Measurements from ENCODE around the gene PEX12. TPM values are rescaled to one million over a fixed set of nuclear protein-coding genes. Genes with fewer than 3 reads are reported as not detected.

The PEX12 gene
- polyA plus RNA-seq, 2 of the 4 experiments (the other 2 are of a cell fraction) = 4.7 to 11.2 TPM

- peak; percentile 98 for FAIRE-seq
These were observed 10.0 kb upstream of the PEX12 start for GRCh38 chr17:35588196-35588920.

GRCh38 chr17:35587074-35587961 is 8.9 kb upstream of the PEX12 start, which contains the start of gene AP2B1:
Gene AP2B1, plus strand, starts transcription at chr17:35587322. Its CDS starts 6,709 bp downstream, at chr17:35594031.
- peak; percentile 88 to 91 for ATAC-seq
- ChIA-PET CTCF (interaction anchor here (1.1 to 1.9 kb wide), 4 partner anchors 12 to 177 kb away, joined by 3 to 11 read pairs (median 6); no protein-coding TSS in a partner anchor), POLR2A (interaction anchor here (0.6 to 1.8 kb wide), 5 partner anchors 9 to 1249 kb away, joined by 3 to 43 read pairs (median 7); partner anchors contain the start of gene PEX12)
- TF ChIP-seq ZNF302 (CRISPR knock-in tag; IDR thresholded peaks at IDR 0.05) (no peak), CBX2 (IDR thresholded peaks at IDR 0.05; ENCODE audit: borderline replicate concordance, low read depth) (no peak), HMGXB4 (CRISPR knock-in tag; IDR thresholded peaks at IDR 0.05; ENCODE audit: borderline replicate concordance) (no peak), PBX3 (IDR thresholded peaks at IDR 0.05) (0 out of 2 replicates have a peak, but pooled peaks have one; percentile 13), NFE2L2 (conservative IDR thresholded peaks at IDR 0.05; ENCODE audit: low read length) (no peak), JUNB (IDR thresholded peaks at IDR 0.05) (no peak), FOSB (CRISPR knock-in tag; IDR thresholded peaks at IDR 0.05) (0 out of 2 replicates have a peak, but pooled peaks have one; percentile 39), EP300 (IDR thresholded peaks at IDR 0.05) (no peak), HOXB13 (CRISPR knock-in tag; IDR thresholded peaks at IDR 0.05; ENCODE audit: low read depth) (no peak), ATOH8 (CRISPR knock-in tag; IDR thresholded peaks at IDR 0.05; ENCODE audit: low read depth) (no peak), PHF8 (IDR thresholded peaks at IDR 0.05; ENCODE audit: borderline replicate concordance, low read depth) (peak; percentile 77), MAZ (IDR thresholded peaks at IDR 0.05; ENCODE audit: borderline replicate concordance, low read depth, low read length) (peak; percentile 52; the same call in 1 of the 2 replicates)

More at GRCh38 chr17:35588196-35588920, 10.0 kb upstream of the PEX12 start:
- peak overlapping the region; percentile 73 for H3K4me3 ChIP-seq
- POLR2A ChIA-PET = interaction anchor here (0.6 to 1.8 kb wide), 6 partner anchors 10 to 1250 kb away, joined by 3 to 24 read pairs (median 3); partner anchors contain the start of genes PEX12 and TAF15
- peak overlapping the region; percentile 91 to 94 for H3K27ac ChIP-seq
- peak overlapping the region; percentile 80 for H3K4me2 ChIP-seq
- TF ChIP-seq MAFK (IDR thresholded peaks at IDR 0.05; ENCODE audit: partially characterized antibody) (peak; percentile 52), POLR2AphosphoS2 (conservative IDR thresholded peaks at IDR 0.05; ENCODE audit: low read length) (no peak), CHD2 (IDR thresholded peaks at IDR 0.05; ENCODE audit: low read length, partially characterized antibody) (no peak), BHLHE40 (IDR thresholded peaks at IDR 0.05; ENCODE audit: low read depth, low read length) (peak; percentile 80), JUNB (IDR thresholded peaks at IDR 0.05) (peak; percentile 78), KDM1A (IDR thresholded peaks at IDR 0.05; ENCODE audit: low read depth) (no peak), FOSL2 (IDR thresholded peaks at IDR 0.05) (no peak; the same call in 1 of the 2 replicates), FOSL2 (CRISPR knock-in tag; IDR thresholded peaks at IDR 0.05) (peak; percentile 95), RFX5 (IDR thresholded peaks at IDR 0.05) (no peak), FOSB (CRISPR knock-in tag; IDR thresholded peaks at IDR 0.05) (no peak), ZSCAN20 (CRISPR knock-in tag; IDR thresholded peaks at IDR 0.05) (no peak), CEBPB (IDR thresholded peaks at IDR 0.05) (peak; percentile 26 to 68; a peak in 2 of 4 replicates), TP53 (CRISPR knock-in tag; IDR thresholded peaks at IDR 0.05) (no peak), MYC (IDR thresholded peaks at IDR 0.05; ENCODE audit: borderline replicate concordance, low read length) (0 out of 2 replicates have a peak, but pooled peaks have one; percentile 26), PHF8 (IDR thresholded peaks at IDR 0.05; ENCODE audit: borderline replicate concordance, low read depth) (no peak), RARB (CRISPR knock-in tag; IDR thresholded peaks at IDR 0.05) (0 out of 2 replicates have a peak, but pooled peaks have one; percentile 24), JUN (IDR thresholded peaks at IDR 0.05) (peak; percentile 67 to 68; a peak in 2 of 5 replicates), EP300 (IDR thresholded peaks at IDR 0.05) (peak; percentile 29 to 52; a peak in 3 of 5 replicates), ESRRA (IDR thresholded peaks at IDR 0.05; ENCODE audit: borderline replicate concordance, low read length) (no peak), RCOR1 (IDR thresholded peaks at IDR 0.05; ENCODE audit: low read depth, low read length) (no peak), ATOH8 (CRISPR knock-in tag; IDR thresholded peaks at IDR 0.05; ENCODE audit: low read depth) (no peak), MAX (IDR thresholded peaks at IDR 0.05) (peak; percentile 83), CBX8 (IDR thresholded peaks at IDR 0.05) (no peak), GATA3 (IDR thresholded peaks at IDR 0.05; ENCODE audit: borderline replicate concordance) (peak; percentile 76)
- TF ChIP-seq, protein P1, sequence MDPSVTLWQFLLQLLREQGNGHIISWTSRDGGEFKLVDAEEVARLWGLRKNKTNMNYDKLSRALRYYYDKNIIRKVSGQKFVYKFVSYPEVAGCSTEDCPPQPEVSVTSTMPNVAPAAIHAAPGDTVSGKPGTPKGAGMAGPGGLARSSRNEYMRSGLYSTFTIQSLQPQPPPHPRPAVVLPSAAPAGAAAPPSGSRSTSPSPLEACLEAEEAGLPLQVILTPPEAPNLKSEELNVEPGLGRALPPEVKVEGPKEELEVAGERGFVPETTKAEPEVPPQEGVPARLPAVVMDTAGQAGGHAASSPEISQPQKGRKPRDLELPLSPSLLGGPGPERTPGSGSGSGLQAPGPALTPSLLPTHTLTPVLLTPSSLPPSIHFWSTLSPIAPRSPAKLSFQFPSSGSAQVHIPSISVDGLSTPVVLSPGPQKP (IDR thresholded peaks at IDR 0.05; ENCODE audit: low read depth, low read length) = no peak
- no peaks in the 10 kb centered on the region for H3K9me3 ChIP-seq
- DNase-seq (ENCODE audit: low read depth in 1 of 2, low spot score in 1 of 2) = peak; percentile 92 to 93
- 4% methylated on average over 12 of the region's 12 CpGs for WGBS (ENCODE audit: missing lambda C conversion rate)
- ATAC-seq = peak; percentile 61 to 73; a peak in 5 of 6 replicates
- peaks cover 39% of the 10 kb centered on the region for H3K4me1 ChIP-seq
- CTCF ChIA-PET = interaction anchor here (0.5 to 4.9 kb wide), 7 partner anchors 10 to 349 kb away, joined by 3 to 30 read pairs (median 11); partner anchors contain the start of gene PEX12

More at GRCh38 chr17:35587074-35587961, 8.9 kb upstream of the PEX12 start, which contains the start of gene AP2B1:
- no peaks in the 10 kb centered on the region for H3K9me3 ChIP-seq
- peak within 1 kb of the TSS; percentile 80 for H3K4me2 ChIP-seq
- H3K4me3 ChIP-seq = peak within 1 kb of the TSS; percentile 73
- WGBS (ENCODE audit: missing lambda C conversion rate) = 2% methylated on average over 46 of the region's 50 CpGs
- H3K4me1 ChIP-seq = peaks cover 39% of the 10 kb centered on the region
- DNase-seq (ENCODE audit: low read depth in 1 of 2, low spot score in 1 of 2) (peak; percentile 95 to 99), FAIRE-seq (peak; percentile 93)
- H3K27ac ChIP-seq = peak within 1 kb of the TSS; percentile 91 to 94
